GM19035 (cell line): Measurements from ENCODE around the gene ADAMTS16.

Experiments
- ATAC-seq: cut with Tn5 transposase; IDR thresholded peaks from one replicate; pipeline ENCODE4 v1.9.1; 2021; ENCODE audit not compliant: unreplicated experiment

ADAMTS16 gene

DNA sequence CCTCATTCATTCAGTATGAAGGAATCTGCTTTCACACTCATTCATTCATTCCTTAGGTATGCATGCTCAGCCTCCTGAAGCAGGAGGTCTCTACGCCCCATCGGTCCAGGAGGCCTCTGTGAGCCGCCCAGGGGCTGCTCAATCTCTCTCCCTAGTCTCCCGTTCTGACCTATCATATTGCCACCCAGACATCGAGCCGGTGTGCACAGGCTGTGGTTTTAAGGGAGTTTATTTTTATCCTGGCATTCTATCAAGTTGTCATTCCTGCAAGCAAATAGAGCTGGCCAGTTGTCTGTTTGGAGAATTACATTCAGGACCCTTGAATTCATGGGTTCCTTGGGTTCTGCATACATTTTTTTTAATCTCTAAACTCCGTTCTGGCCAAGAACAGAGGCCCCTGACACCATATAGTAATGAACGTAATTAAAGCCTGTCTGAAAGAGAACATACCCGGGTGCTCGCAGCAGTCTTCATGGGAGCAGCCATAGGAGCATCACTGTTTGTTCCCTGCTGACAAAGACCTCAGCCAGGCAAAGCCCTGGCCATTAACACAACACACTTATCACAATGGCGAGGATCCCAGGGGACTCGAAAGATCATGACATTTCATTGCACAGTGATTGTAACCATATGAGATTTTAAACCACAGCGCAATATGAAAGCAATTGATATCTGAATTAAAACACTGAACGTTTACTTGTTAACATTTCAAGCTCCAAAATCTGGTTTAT, 80.9 kb downstream of the ADAMTS16 start:
- ATAC-seq = no peak

DNA sequence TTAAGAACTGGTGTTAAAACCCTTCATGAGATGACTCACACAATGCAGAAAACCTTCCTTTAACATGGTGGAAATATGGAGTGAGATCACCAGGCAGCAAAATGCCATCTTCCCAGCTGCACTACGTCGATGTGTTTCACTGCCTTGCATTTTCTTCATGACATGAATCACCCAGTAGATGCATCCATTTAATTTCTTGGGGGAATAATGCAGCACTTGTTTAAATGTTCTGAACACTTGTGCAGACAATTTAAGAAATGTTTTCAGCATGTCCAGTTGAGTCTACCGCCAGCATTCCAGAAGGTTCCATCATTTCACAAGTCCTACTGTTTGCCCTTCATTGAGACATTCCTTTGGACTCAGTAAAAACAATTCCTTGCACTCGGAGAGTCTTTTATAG, 81.6 kb downstream of the ADAMTS16 start:
- no peak for ATAC-seq

DNA sequence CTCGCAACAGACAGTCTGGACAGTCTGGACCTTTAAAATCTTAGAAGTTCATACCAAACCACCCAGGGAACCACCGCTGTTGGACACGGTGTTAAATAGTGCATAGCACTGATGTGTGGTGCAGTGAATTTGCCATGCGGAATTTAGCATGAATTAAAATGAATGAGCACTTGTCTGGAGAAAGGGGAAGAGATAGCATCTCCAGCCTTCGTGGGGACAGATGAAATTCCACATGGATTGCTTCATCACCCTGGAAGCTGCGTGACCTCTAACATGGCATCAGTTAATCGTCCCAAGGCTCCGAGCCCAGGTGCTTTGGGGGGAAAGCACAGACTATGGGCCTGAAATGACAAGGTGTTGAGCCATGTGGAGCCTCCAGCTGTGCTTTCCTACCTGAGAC, 91.4 kb downstream of the ADAMTS16 start:
- ATAC-seq = no peak

GRCh38 chr5:5234912-5235311, 94.8 kb downstream of the ADAMTS16 start:
- ATAC-seq = no peak

GRCh38 chr5:5235685-5236084, 95.6 kb downstream of the ADAMTS16 start:
- ATAC-seq = no peak

DNA sequence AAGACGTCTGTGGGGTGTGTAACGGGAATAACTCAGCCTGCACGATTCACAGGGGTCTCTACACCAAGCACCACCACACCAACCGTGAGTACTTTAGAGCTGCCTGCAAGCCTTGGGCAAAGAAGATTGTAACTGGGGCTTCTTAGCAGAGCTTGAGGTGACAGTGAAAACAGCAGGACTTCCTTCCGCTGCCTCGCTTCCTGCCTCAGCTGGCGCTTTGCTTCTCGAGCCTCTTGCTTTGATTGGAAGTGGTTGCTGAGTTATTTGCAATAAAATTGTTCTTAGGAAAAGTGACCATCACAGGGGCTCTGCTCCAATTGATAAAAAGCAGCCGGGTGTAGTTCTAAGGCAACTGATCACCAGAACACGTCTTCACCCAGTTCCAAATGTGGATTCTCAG, 99.1 kb downstream of the ADAMTS16 start:
- ATAC-seq = no peak

- ATAC-seq = no peak
Observed at GRCh38 chr5:5240234-5240633, 100.1 kb downstream of the ADAMTS16 start.

DNA sequence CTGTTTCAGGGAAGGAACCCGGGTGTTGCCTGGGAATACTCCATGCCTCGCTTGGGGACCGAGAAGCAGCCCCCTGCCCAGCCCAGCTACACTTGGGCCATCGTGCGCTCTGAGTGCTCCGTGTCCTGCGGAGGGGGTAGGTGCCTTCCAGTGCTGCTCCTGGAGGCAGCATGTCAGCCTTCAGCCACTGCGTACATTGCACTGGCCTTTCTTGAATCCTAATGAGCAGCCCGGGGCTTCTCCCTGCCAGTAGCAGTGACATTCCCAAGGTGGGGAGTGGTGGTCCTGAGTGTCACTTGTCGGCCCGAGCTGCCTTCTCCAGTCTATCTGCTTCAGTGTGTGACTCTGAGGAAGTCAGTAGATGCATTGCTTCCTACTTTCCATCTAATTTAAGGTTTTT, 101.9 kb downstream of the ADAMTS16 start:
- no peak for ATAC-seq

DNA sequence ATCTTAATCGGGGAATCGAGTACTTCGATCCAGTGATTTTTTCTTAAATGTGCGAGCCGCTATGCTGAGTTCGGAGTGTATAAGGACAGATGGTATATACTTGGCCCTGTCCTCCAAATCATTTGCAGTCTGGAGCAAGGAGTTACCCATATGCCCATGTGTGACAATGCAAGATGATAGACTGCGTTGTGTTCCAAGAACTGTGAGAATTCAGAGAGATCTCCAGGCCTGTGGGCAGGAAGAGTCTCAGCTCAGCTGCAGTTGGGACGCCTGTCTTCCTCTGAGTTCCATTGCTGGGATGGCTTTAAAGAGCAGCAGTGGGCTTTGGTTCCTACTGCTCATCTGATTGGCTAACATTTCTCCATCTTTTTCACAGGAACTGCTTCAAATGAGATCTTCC, 106.6 kb downstream of the ADAMTS16 start:
- ATAC-seq = no peak

GRCh38 chr5:5250758-5251157, 110.6 kb downstream of the ADAMTS16 start:
- no peak for ATAC-seq

DNA sequence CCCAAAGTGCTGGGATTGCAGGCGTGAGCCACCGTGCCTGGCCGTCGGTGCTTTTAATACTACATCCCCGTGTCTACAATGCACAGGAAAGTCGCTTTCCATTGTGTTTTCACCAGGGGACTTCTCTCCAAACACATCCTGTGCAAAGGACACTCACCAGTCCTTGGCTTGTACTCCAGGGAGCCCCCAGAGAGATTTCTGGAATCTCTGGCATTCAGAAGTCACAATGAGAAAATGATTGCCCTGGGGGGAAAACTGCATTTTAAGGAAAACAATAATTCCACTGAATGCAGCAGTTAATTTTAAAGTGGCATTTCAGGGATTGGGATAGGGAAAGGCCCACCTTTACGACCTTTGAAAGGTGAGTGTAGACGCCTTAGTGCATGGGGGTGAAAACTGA, 112.0 kb downstream of the ADAMTS16 start:
- no peak for ATAC-seq

DNA sequence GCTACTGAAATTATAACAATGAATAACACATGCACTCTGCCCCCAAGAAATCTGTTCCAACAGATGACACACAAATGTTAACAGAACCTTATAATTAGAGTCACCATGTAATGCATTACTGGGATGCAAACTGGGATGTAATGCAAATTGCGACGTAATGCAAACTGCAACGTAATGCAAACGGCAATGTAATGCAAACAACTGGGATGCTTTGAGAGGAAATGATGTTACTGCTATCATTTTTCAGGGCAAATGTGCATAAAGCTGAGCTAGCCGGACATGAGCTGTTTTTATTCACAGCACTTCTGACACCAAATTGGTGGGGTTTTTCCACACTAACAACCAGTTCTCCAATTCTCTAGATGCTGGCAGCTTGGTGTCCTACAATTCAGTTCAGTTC, 117.2 kb downstream of the ADAMTS16 start:
- ATAC-seq = no peak

- ATAC-seq = no peak
Observed at GRCh38 chr5:5258564-5258963, 118.4 kb downstream of the ADAMTS16 start.

DNA sequence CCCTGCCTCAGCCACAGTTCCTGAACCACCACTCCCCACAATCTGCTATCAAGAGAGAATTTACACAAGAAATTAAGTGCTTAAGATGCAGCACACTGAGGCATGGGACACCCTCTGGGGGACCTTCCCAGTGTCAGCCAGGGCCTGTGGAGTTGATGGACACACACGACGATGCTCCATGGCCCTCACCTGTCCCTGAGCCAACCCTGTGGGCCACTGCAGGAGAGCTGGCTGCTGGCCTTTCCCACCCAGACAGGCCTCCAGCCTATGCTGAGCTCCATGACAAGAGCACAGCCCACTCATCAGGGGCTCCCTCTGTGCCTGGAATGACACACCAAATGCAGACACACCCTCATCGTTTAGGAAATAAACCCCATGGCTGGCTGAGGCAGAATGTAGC, 124.6 kb downstream of the ADAMTS16 start:
- no peak for ATAC-seq

- no peak for ATAC-seq
Observed at GRCh38 chr5:5266297-5266696, 126.2 kb downstream of the ADAMTS16 start.

GRCh38 chr5:5270161-5270560, 130.0 kb downstream of the ADAMTS16 start:
- ATAC-seq = no peak

- ATAC-seq = no peak
Observed at GRCh38 chr5:5270958-5271785, 131.0 kb downstream of the ADAMTS16 start.

DNA sequence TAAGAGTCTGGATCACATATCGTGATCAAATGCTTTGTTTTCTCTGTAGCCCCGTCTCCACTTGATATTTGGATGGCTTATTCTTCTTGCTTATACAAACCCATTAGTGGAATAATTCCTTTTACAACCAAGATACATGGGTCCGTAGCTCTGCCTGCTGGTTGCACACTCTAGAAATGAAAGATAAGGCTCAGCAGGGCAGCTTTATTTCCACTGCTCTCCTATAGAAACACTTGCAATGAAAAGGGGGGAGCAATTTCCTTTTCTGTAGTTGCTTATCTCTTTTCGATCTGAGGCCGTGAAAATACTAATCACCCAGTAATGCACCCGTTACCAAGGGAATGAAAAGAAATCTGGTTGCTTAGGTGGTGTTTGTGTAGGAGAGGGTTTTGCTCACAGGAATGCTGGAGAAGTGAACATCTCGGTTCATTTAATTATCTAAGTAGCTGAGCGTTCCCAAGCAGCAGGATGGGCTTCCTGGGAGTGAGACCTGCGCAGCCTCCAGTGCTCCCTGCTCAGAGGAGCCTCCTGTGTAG, 131.7 kb downstream of the ADAMTS16 start:
- ATAC-seq = no peak

GRCh38 chr5:5273398-5273797, 133.3 kb downstream of the ADAMTS16 start:
- ATAC-seq = no peak

- no peak for ATAC-seq
Observed at GRCh38 chr5:5273976-5274375, 133.8 kb downstream of the ADAMTS16 start.

GRCh38 chr5:5275211-5275610, 135.1 kb downstream of the ADAMTS16 start:
- ATAC-seq = no peak

GRCh38 chr5:5276430-5276829, 136.3 kb downstream of the ADAMTS16 start:
- ATAC-seq = no peak
